HepG2 (cell line): ENCODE measurements around the gene ZNF431. TPM values are rescaled to one million over a fixed set of nuclear protein-coding genes. Genes with fewer than 3 reads are reported as not detected.

ENCODE experiments used
- ARID3A ChIP-seq: IDR thresholded peaks from 2 replicates; pipeline ENCODE4 v1.6.1; 2012; ENCODE audit warnings: low read depth, low read length, improper control_type of control experiment
- BCL6 ChIP-seq: IDR thresholded peaks from 2 replicates; pipeline ENCODE4 v1.6.1; 2016; ENCODE audit warnings: missing genetic modification reagents, missing compliant biosample characterization
- FOXA3 ChIP-seq: IDR thresholded peaks from 2 replicates; pipeline ENCODE4 v1.6.1; 2016; ENCODE audit warnings: missing genetic modification reagents, missing compliant biosample characterization
- HMG20B ChIP-seq: conservative IDR thresholded peaks from 2 replicates; pipeline ENCODE4 v1.6.1; 2016; ENCODE audit warnings: missing genetic modification reagents, missing compliant biosample characterization
- HNF1A ChIP-seq, 2 experiments: sonication (generic) in 1 of 2; formaldehyde crosslinking in 1 of 2; IDR thresholded peaks; 2 replicates each; pipeline versions ENCODE4 v1.4.0 to v1.6.1; 2016 to 2020; ENCODE audit warnings: borderline replicate concordance in 1 of 2, low read depth in 1 of 2, mild to moderate bottlenecking in 1 of 2, missing genetic modification reagents in 1 of 2
- KDM4B ChIP-seq: sonication (generic); formaldehyde crosslinking; IDR thresholded peaks from 2 replicates; pipeline ENCODE4 v1.4.0; 2020; ENCODE audit warnings: missing genetic modification reagents
- NFKB2 ChIP-seq: sonication (generic); formaldehyde crosslinking; IDR thresholded peaks from 2 replicates; pipeline ENCODE4 v1.4.0; 2020; ENCODE audit warnings: missing genetic modification reagents, borderline replicate concordance
- PAXIP1 ChIP-seq: sonication (generic); formaldehyde crosslinking; conservative IDR thresholded peaks from 2 replicates; pipeline ENCODE4 v1.4.0; 2020; ENCODE audit warnings: mild to moderate bottlenecking, missing genetic modification reagents, moderate library complexity
- SKI ChIP-seq: fragments of 450-650 bp; IDR thresholded peaks from one replicate; pipeline ENCODE4 v1.6.1; 2018; ENCODE audit warnings: mild to moderate bottlenecking; ENCODE audit not compliant: partially characterized antibody
- SOX5 ChIP-seq: IDR thresholded peaks from 2 replicates; pipeline ENCODE4 v1.6.1; 2016; ENCODE audit warnings: borderline replicate concordance
- SRF ChIP-seq: IDR thresholded peaks from 2 replicates; pipeline ENCODE4 v1.6.1; 2011; ENCODE audit warnings: mild to moderate bottlenecking, low read depth, low read length, moderate library complexity
- TBX2 ChIP-seq: sonication (generic); formaldehyde crosslinking; IDR thresholded peaks from 2 replicates; pipeline ENCODE4 v1.5.0; 2020; ENCODE audit warnings: missing genetic modification reagents, mild to moderate bottlenecking, borderline replicate concordance
- TCF12 ChIP-seq, 2 experiments: fragments of 450-650 bp in 1 of 2; sonication (generic) in 1 of 2; formaldehyde crosslinking in 1 of 2; IDR thresholded peaks; 2 replicates each; pipeline versions ENCODE4 v1.6.1 to v1.8.0; 2017 to 2022; ENCODE audit warnings: antibody characterized with exemption in 1 of 2, mild to moderate bottlenecking in 1 of 2, missing genetic modification reagents in 1 of 2, moderate library complexity in 1 of 2
- ZNF264 ChIP-seq: sonication (generic); formaldehyde crosslinking; IDR thresholded peaks from 2 replicates; pipeline ENCODE4 v1.4.0; 2020; ENCODE audit warnings: missing genetic modification reagents
- ZNF556 ChIP-seq: sonication (generic); formaldehyde crosslinking; IDR thresholded peaks from 2 replicates; pipeline ENCODE4 v1.4.0; 2020; ENCODE audit warnings: mild to moderate bottlenecking, missing genetic modification reagents, borderline replicate concordance
- polyA plus RNA-seq, 8 experiments: library from polyadenylated mRNA; depleted of rRNA in 3 of 8; stranded (reverse) in 7 of 8; unstranded in 1 of 8; fragments of >200 nt; fragmentation: Illumina TruSeq in 4 of 8; extraction: Trizol in 4 of 8; gene quantifications; 2 replicates each; pipeline versions ENCODE4 v1.2.1 to v1.2.3, GENCODE V29; 2011 to 2016; ENCODE audit warnings: low read depth in 4 of 8, missing spikeins in 1 of 8, mixed read lengths in 1 of 8; ENCODE audit not compliant: insufficient read depth in 1 of 8
- total RNA-seq, 5 experiments: library from RNA; depleted of rRNA; stranded (reverse); fragments of >200 nt; fragmentation: Illumina TruSeq; extraction: Trizol; gene quantifications; 2 replicates each; pipeline ENCODE4 v1.2.3, GENCODE V29; 2016; ENCODE audit warnings: low read depth in 1 of 5
- TF ChIP-seq, protein P1 (sequence below): sonication (generic); formaldehyde crosslinking; IDR thresholded peaks from 2 replicates; pipeline ENCODE4 v1.8.0; 2022; ENCODE audit warnings: mild to moderate bottlenecking, missing genetic modification reagents, moderate library complexity
- TF ChIP-seq, protein P2 (sequence below): sonication (generic); IDR thresholded peaks from 2 replicates; pipeline ENCODE4 v1.6.1; 2016; ENCODE audit warnings: low read depth, borderline replicate concordance

Gene ZNF431
- total and polyA plus RNA-seq, 2 of the 13 experiments (the other 11 are each of a cell fraction or from before 2014, with no cell fraction given), result 4.4 to 11.8 TPM

DNA sequence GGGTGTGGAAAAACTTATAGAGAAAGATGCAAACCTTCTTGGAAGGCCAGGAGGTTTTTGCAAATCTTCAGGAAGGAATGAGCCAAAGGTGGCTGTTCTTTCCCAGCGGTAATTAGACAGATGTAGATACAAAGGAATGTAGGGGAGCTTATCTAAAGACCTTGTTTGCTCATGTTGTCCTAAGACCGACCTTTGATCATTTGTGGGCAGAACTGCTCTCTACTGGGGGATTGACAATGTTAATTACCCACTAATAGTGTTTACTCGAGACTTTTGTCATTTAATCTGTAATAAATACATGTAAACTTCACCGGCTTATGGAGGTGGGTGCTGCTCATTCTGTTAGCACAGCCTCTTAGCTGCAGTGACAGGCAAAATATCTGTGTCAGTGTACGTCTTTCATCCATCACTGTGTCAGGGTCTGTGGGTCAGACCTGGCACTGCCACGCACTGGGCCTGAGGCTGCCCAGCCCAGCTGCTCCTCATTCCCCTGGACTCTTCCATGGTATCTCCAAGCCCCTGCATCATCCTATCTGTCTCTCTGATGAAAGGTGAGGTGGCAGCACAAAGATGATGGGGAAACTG lies 68.3 kb downstream of the ZNF431 start (continued):
- TF ChIP-seq TBX2 (peak; percentile 84), FOXA3 (CRISPR knock-in tag) (peak; percentile 84), TCF12 (IDR thresholded peaks at IDR 0.05) (no peak), TCF12 (CRISPR knock-in tag; IDR thresholded peaks at IDR 0.05) (no peak), KDM4B (CRISPR knock-in tag) (no peak), ZNF264 (0 out of 2 replicates have a peak, but pooled peaks have one; percentile 40), ARID3A (peak; percentile 50; the same call in 1 of the 2 replicates), SOX5 (peak; percentile 48; the same call in 1 of the 2 replicates), HMG20B (peak; percentile 89; the same call in 1 of the 2 replicates), ZNF556 (CRISPR knock-in tag) (no peak), HNF1A (IDR thresholded peaks at IDR 0.05; ENCODE audit: low read depth) (no peak), HNF1A (CRISPR knock-in tag; IDR thresholded peaks at IDR 0.05; ENCODE audit: borderline replicate concordance) (peak; percentile 47; the same call in 1 of the 2 replicates), BCL6 (peak; percentile 48; the same call in 1 of the 2 replicates), PAXIP1 (CRISPR knock-in tag) (peak; percentile 37; the same call in 1 of the 2 replicates), SRF (no peak), NFKB2 (CRISPR knock-in tag) (no peak), SKI (no peak)
- TF ChIP-seq, protein P1, sequence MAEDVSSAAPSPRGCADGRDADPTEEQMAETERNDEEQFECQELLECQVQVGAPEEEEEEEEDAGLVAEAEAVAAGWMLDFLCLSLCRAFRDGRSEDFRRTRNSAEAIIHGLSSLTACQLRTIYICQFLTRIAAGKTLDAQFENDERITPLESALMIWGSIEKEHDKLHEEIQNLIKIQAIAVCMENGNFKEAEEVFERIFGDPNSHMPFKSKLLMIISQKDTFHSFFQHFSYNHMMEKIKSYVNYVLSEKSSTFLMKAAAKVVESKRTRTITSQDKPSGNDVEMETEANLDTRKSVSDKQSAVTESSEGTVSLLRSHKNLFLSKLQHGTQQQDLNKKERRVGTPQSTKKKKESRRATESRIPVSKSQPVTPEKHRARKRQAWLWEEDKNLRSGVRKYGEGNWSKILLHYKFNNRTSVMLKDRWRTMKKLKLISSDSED, result no peak
- TF ChIP-seq, protein P2, sequence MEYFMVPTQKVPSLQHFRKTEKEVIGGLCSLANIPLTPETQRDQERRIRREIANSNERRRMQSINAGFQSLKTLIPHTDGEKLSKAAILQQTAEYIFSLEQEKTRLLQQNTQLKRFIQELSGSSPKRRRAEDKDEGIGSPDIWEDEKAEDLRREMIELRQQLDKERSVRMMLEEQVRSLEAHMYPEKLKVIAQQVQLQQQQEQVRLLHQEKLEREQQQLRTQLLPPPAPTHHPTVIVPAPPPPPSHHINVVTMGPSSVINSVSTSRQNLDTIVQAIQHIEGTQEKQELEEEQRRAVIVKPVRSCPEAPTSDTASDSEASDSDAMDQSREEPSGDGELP, result no peak
